Loucy (cell line): Measurements from ENCODE around the gene IWS1.
"Not testable (repeated sequence)": the region's sequence is repeated elsewhere in the genome, so short reads cannot be mapped to it uniquely, and the experiment has no call there.

Experiments used
- H2AFZ ChIP-seq: fragments of 200-600 bp; sonication (generic); 2 replicates; pipeline ENCODE4 v1.6.0; 2016; ENCODE audit warnings: antibody characterized with exemption, mild to moderate bottlenecking, low read length, moderate library complexity
- H3F3A ChIP-seq: fragments of 200-600 bp; 2 replicates; pipeline ENCODE4 v1.6.0; 2016; ENCODE audit warnings: antibody characterized with exemption, low read depth, mild to moderate bottlenecking
- H3K27me3 ChIP-seq: fragments of 200-600 bp; sonication (generic); 2 replicates; pipeline ENCODE4 v1.6.1; 2014; ENCODE audit warnings: low read length, mild to moderate bottlenecking; ENCODE audit not compliant: insufficient read depth, poor library complexity, severe bottlenecking
- H3K36me3 ChIP-seq: fragments of 200-600 bp; sonication (generic); 2 replicates; pipeline ENCODE4 v1.6.1; 2016; ENCODE audit warnings: low read length; ENCODE audit not compliant: insufficient read depth
- H3K4me1 ChIP-seq: fragments of 200-600 bp; sonication (generic); 2 replicates; pipeline ENCODE4 v1.5.1; 2014; ENCODE audit warnings: low read length, mild to moderate bottlenecking; ENCODE audit not compliant: insufficient read depth, poor library complexity, severe bottlenecking
- H3K4me2 ChIP-seq: fragments of 200-600 bp; sonication (generic); 2 replicates; pipeline ENCODE4 v1.6.0; 2014; ENCODE audit warnings: antibody characterized with exemption, low read length, low read depth, mild to moderate bottlenecking; ENCODE audit not compliant: poor library complexity, severe bottlenecking
- H3K4me3 ChIP-seq: fragments of 200-600 bp; sonication (generic); 2 replicates; pipeline ENCODE4 v1.5.1; 2014; ENCODE audit warnings: low read length, mild to moderate bottlenecking, mixed read lengths; ENCODE audit not compliant: poor library complexity, severe bottlenecking
- H3K79me2 ChIP-seq: fragments of 200-600 bp; sonication (generic); 2 replicates; pipeline ENCODE4 v1.6.1; 2014; ENCODE audit warnings: low read length; ENCODE audit not compliant: insufficient read depth
- H3K9ac ChIP-seq: fragments of 200-600 bp; sonication (generic); 2 replicates; pipeline ENCODE4 v1.6.0; 2014; ENCODE audit warnings: mild to moderate bottlenecking, low read depth, low read length, moderate library complexity; ENCODE audit not compliant: poor library complexity, severe bottlenecking
- H3K9me2 ChIP-seq: fragments of 200-600 bp; sonication (generic); replicated peaks from 2 replicates; pipeline ENCODE4 v1.6.1; 2016; ENCODE audit warnings: low read depth, low read length, mixed read lengths
- H3K9me3 ChIP-seq: fragments of 200-600 bp; sonication (generic); 2 replicates; pipeline ENCODE4 v1.6.1; 2014; ENCODE audit warnings: mild to moderate bottlenecking, antibody characterized with exemption, low read length, low read depth; ENCODE audit not compliant: insufficient read depth
- H4K20me1 ChIP-seq: fragments of 200-600 bp; sonication (generic); 2 replicates; pipeline ENCODE4 v1.6.0; 2014; ENCODE audit warnings: antibody characterized with exemption, low read length, mild to moderate bottlenecking; ENCODE audit not compliant: insufficient read depth, poor library complexity, severe bottlenecking
- EZH2phosphoT487 ChIP-seq: fragments of 200-600 bp; IDR thresholded peaks from 2 replicates; pipeline ENCODE4 v1.6.1; 2018; ENCODE audit warnings: antibody characterized with exemption, mild to moderate bottlenecking, moderate library complexity, borderline replicate concordance
- TF ChIP-seq, protein P1 (sequence below): fragments of 200-600 bp; sonication (generic); conservative IDR thresholded peaks from 2 replicates; pipeline ENCODE4 v1.5.1; 2014; ENCODE audit warnings: mild to moderate bottlenecking, antibody characterized with exemption, low read length

The IWS1 gene

DNA sequence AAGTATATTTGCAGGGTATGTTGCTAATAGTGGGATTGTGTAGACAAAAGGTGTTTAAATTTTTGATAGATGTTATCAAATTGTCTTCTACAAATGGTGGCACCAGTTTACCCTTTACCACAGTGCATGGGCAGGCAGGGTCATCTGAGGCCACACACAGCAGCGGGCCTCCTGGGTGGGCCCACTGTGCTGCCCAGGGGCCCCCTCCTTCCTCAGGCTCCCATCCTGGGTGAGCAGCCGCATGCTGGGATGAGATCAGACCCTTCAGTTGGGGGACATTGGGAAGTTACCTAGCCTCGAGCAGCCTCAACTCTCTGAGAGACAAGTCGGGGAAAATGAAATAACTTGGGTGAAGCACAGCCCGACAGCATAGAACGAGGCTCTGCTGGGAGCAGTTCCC is 18.9 kb upstream of the IWS1 start:
- TF ChIP-seq EZH2phosphoT487, result no peak
- TF ChIP-seq, protein P1, sequence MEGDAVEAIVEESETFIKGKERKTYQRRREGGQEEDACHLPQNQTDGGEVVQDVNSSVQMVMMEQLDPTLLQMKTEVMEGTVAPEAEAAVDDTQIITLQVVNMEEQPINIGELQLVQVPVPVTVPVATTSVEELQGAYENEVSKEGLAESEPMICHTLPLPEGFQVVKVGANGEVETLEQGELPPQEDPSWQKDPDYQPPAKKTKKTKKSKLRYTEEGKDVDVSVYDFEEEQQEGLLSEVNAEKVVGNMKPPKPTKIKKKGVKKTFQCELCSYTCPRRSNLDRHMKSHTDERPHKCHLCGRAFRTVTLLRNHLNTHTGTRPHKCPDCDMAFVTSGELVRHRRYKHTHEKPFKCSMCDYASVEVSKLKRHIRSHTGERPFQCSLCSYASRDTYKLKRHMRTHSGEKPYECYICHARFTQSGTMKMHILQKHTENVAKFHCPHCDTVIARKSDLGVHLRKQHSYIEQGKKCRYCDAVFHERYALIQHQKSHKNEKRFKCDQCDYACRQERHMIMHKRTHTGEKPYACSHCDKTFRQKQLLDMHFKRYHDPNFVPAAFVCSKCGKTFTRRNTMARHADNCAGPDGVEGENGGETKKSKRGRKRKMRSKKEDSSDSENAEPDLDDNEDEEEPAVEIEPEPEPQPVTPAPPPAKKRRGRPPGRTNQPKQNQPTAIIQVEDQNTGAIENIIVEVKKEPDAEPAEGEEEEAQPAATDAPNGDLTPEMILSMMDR, result no peak

DNA sequence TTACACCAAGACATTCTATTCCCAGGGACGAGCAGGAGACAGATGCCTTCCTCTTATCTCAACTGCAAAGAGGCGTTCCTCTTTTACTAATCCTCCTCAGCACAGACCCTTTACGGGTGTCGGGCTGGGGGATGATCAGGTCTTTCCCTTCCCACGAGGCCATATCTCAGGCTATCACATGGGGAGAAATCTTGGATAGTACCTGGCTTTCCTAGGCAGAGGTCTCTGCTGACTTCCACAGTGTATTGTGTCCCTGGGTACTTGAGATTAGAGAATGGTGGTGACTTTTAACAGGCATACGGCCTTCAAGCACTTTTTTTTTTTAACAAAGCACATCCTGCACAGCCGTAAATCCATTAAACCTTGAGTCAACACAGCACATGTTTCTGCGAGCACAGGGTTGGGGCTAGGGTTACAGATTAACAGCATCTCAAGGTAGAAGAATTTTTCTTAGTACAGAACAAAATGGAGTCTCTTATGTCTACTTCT is 16.8 kb upstream of the IWS1 start:
- not testable (repeated sequence) for H2AFZ ChIP-seq, H4K20me1 ChIP-seq, H3K4me1 ChIP-seq, H3K9me2 ChIP-seq, H3K27me3 ChIP-seq, H3K4me3 ChIP-seq, H3F3A ChIP-seq, H3K36me3 ChIP-seq, H3K79me2 ChIP-seq, H3K9ac ChIP-seq, H3K4me2 ChIP-seq, H3K9me3 ChIP-seq

More for the DNA sequence above, 18.9 kb upstream of the IWS1 start:
- Histone ChIP-seq H3K4me1 (no peaks in the 10 kb centered on the region), H3K9me2 (no peaks in the 10 kb centered on the region), H2AFZ (no peak overlapping the region), H3K9ac (no peak overlapping the region), H3K79me2 (no peaks in the 10 kb centered on the region), H3F3A (no peaks in the 10 kb centered on the region), H3K4me3 (no peak overlapping the region), H3K36me3 (no peaks in the 10 kb centered on the region), H3K4me2 (no peak overlapping the region), H3K27me3 (no peaks in the 10 kb centered on the region), H3K9me3 (no peaks in the 10 kb centered on the region), H4K20me1 (no peaks in the 10 kb centered on the region)

DNA sequence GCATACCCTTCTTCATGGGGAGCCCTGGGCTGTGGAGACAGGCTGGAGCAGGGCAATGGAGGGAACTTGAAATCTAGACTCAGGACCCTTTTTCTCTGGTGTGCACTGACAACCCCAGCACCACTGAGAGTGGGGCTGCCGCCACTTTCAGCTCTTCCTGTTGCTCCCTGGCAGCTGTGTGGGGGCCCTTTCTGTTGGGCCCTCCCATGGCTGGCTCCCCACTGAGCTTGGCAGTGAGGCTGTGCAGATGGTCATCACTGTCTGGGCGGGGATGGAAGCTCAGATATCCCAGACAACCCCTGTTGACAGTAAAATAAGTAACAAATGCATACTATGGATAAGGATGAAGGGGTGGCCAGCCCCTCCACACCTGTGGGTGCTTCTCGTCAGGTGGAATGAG is 15.9 kb upstream of the IWS1 start:
- Histone ChIP-seq H3K9me2 (no peaks in the 10 kb centered on the region), H4K20me1 (no peaks in the 10 kb centered on the region), H2AFZ (no peak overlapping the region), H3K79me2 (no peaks in the 10 kb centered on the region), H3K4me1 (no peaks in the 10 kb centered on the region), H3K4me3 (no peak overlapping the region), H3K9me3 (no peaks in the 10 kb centered on the region), H3K4me2 (no peak overlapping the region), H3K9ac (no peak overlapping the region), H3K27me3 (no peaks in the 10 kb centered on the region), H3F3A (no peaks in the 10 kb centered on the region), H3K36me3 (no peaks in the 10 kb centered on the region)
- TF ChIP-seq EZH2phosphoT487, result no peak
- TF ChIP-seq, protein P1, result no peak

DNA sequence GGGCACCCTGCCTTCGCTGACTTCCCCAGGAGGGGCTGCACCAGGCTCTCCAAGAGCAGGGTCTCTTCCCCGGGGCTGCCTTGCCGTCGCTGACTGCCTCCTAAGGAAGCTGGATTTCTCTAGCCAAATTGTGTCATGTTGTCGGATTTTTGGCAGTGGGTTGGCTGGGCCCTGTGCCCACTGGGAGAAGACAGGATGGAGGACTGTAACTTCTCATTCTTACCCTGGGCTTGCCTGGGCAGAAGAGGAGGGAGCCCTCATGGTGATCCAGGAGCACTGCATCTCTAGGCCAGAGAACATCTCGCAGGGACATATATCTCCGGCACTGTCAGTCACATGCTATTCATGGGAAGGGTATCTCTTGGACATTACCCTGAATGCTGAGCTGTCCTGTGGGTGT is 15.5 kb upstream of the IWS1 start:
- H3K9me2 ChIP-seq, result no peaks in the 10 kb centered on the region
- H3F3A ChIP-seq, result no peaks in the 10 kb centered on the region
- no peaks in the 10 kb centered on the region for H3K9me3 ChIP-seq
- no peaks in the 10 kb centered on the region for H3K27me3 ChIP-seq
- H3K4me1 ChIP-seq, result no peaks in the 10 kb centered on the region
- no peaks in the 10 kb centered on the region for H4K20me1 ChIP-seq
- H3K4me2 ChIP-seq, result no peak overlapping the region
- no peaks in the 10 kb centered on the region for H3K79me2 ChIP-seq
- H3K4me3 ChIP-seq, result no peak overlapping the region
- no peak overlapping the region for H2AFZ ChIP-seq
- H3K36me3 ChIP-seq, result no peaks in the 10 kb centered on the region
- no peak overlapping the region for H3K9ac ChIP-seq
- TF ChIP-seq EZH2phosphoT487, result no peak
- TF ChIP-seq, protein P1, result no peak
